GM12891 (cell line): ENCODE results near the gene UGT1A9.

Experiments
- DNase-seq: peaks from one replicate; pipeline ENCODE4 v3.0.0; 2011; ENCODE audit warnings: low spot score; ENCODE audit not compliant: insufficient read length
- FAIRE-seq: peaks from 2 replicates; lab custom pipeline; 2011; peaks lifted over from hg19 to GRCh38; lab: Jason Lieb, UNC
- PAX5 ChIP-seq: IDR thresholded peaks from 2 replicates; pipeline ENCODE4 v1.6.1; 2011; ENCODE audit warnings: low read length, moderate library complexity, mild to moderate bottlenecking; ENCODE audit not compliant: insufficient read depth, severe bottlenecking
- POLR2A ChIP-seq: IDR thresholded peaks from 2 replicates; pipeline ENCODE4 v1.6.1; 2011; ENCODE audit warnings: low read depth, low read length, control low read depth
- POLR2AphosphoS5 ChIP-seq: IDR thresholded peaks from 2 replicates; pipeline ENCODE4 v1.6.1; 2011; ENCODE audit warnings: low read depth, low read length, control low read depth
- POU2F2 ChIP-seq: IDR thresholded peaks from 2 replicates; pipeline ENCODE4 v1.6.1; 2011; ENCODE audit warnings: low read depth, mild to moderate bottlenecking, control low read depth, low read length, moderate library complexity
- SPI1 ChIP-seq: IDR thresholded peaks from 2 replicates; pipeline ENCODE4 v1.6.1; 2011; ENCODE audit warnings: low read depth, low read length, control low read depth
- TAF1 ChIP-seq: IDR thresholded peaks from 2 replicates; pipeline ENCODE4 v1.6.1; 2011; ENCODE audit warnings: low read depth, low read length, control low read depth

UGT1A9 gene

GRCh38 chr2:233802132-233802815 lies 130.6 kb downstream of the UGT1A9 start:
- no peak for FAIRE-seq
- no peak for DNase-seq
- no peak for TF ChIP-seq TAF1
- TF ChIP-seq PAX5: no peak
- no peak for TF ChIP-seq POLR2A
- no peak for TF ChIP-seq POLR2AphosphoS5
- no peak for TF ChIP-seq SPI1

- DNase-seq (no peak), FAIRE-seq (no peak)
- TF ChIP-seq POLR2AphosphoS5 (no peak), PAX5 (no peak), TAF1 (no peak), POLR2A (no peak), POU2F2 (no peak), SPI1 (no peak)
Measured at GRCh38 chr2:233803292-233803911, 131.7 kb downstream of the UGT1A9 start.

- FAIRE-seq: no peak
Measured at GRCh38 chr2:233803994-233804393, 132.3 kb downstream of the UGT1A9 start.

GRCh38 chr2:233807215-233807865 lies 135.6 kb downstream of the UGT1A9 start:
- TF ChIP-seq POLR2A (no peak), POU2F2 (no peak), SPI1 (no peak), POLR2AphosphoS5 (no peak)
- FAIRE-seq: no peak
- DNase-seq: no peak

More at GRCh38 chr2:233803994-233804393, 132.3 kb downstream of the UGT1A9 start:
- no peak for DNase-seq
- TF ChIP-seq POU2F2 (no peak), TAF1 (no peak), POLR2A (no peak), PAX5 (no peak), POLR2AphosphoS5 (no peak), SPI1 (no peak)

GRCh38 chr2:233807966-233808935 lies 136.6 kb downstream of the UGT1A9 start:
- TF ChIP-seq PAX5 (no peak), POLR2A (no peak), POU2F2 (no peak), SPI1 (no peak), POLR2AphosphoS5 (no peak), TAF1 (no peak)
- no peak for DNase-seq
- FAIRE-seq: no peak

- TF ChIP-seq POLR2AphosphoS5 (no peak), SPI1 (no peak), POU2F2 (no peak), TAF1 (no peak), POLR2A (no peak), PAX5 (no peak)
- DNase-seq: no peak
- no peak for FAIRE-seq
Measured at GRCh38 chr2:233810385-233810784, 138.7 kb downstream of the UGT1A9 start.

- no peak for DNase-seq
- FAIRE-seq: no peak
- no peak for TF ChIP-seq POLR2A
- no peak for TF ChIP-seq POLR2AphosphoS5
- no peak for TF ChIP-seq SPI1
- TF ChIP-seq PAX5: no peak
- no peak for TF ChIP-seq TAF1
- TF ChIP-seq POU2F2: no peak
Measured at GRCh38 chr2:233811087-233811486, 139.4 kb downstream of the UGT1A9 start.

GRCh38 chr2:233811732-233812131 lies 140.0 kb downstream of the UGT1A9 start:
- no peak for DNase-seq
- no peak for TF ChIP-seq POLR2A
- TF ChIP-seq PAX5: no peak
- no peak for TF ChIP-seq POLR2AphosphoS5
- TF ChIP-seq SPI1: no peak
- no peak for TF ChIP-seq POU2F2
- no peak for TF ChIP-seq TAF1
- FAIRE-seq: no peak

GRCh38 chr2:233813236-233814055 lies 141.7 kb downstream of the UGT1A9 start:
- no peak for FAIRE-seq
- no peak for DNase-seq
- TF ChIP-seq SPI1: no peak
- no peak for TF ChIP-seq POU2F2
- no peak for TF ChIP-seq PAX5
- no peak for TF ChIP-seq POLR2A
- TF ChIP-seq POLR2AphosphoS5: no peak
- TF ChIP-seq TAF1: no peak
